Fibroblast of pulmonary artery (primary cell): ENCODE results near the gene TIE1.
A peak's percentile ranks its signal among the peaks of the same experiment; 100 is the strongest.
"Not testable (repeated sequence)": the region's sequence is repeated elsewhere in the genome, so short reads cannot be mapped to it uniquely, and the experiment has no call there.

Experiments
- DNase-seq: peaks from one replicate; pipeline ENCODE4 v3.0.0-alpha.2; 2010; ENCODE audit warnings: low read depth
- H3K4me3 ChIP-seq: replicated peaks from 2 replicates; pipeline ENCODE4 v1.5.1; 2011; ENCODE audit warnings: low read depth, mild to moderate bottlenecking, control low read depth, low read length, moderate library complexity
- CTCF ChIP-seq: IDR thresholded peaks from 2 replicates; pipeline ENCODE4 v1.5.1; 2011; ENCODE audit warnings: mild to moderate bottlenecking, control low read depth, low read length, inconsistent platforms; ENCODE audit errors: missing control alignments

The TIE1 gene

GRCh38 chr1:43367026-43367903, 66.5 kb downstream of the TIE1 start:
- DNase-seq: no peak
- no peak for TF ChIP-seq CTCF
- H3K4me3 ChIP-seq: peak overlapping the region; percentile 69

GRCh38 chr1:43367904-43368645, 67.3 kb downstream of the TIE1 start, which contains the start of gene ELOVL1:
ELOVL1 (minus strand) TSS chr1:43368011; CDS start chr1:43365609, 2,402 bp downstream.
- DNase-seq: peak; percentile 83
- H3K4me3 ChIP-seq: peak within 1 kb of the TSS; percentile 69
- TF ChIP-seq CTCF: peak; percentile 21

GRCh38 chr1:43368646-43369020, 67.9 kb downstream of the TIE1 start:
- no peak for DNase-seq
- TF ChIP-seq CTCF: no peak
- H3K4me3 ChIP-seq: peak overlapping the region; percentile 69

- not testable (repeated sequence) for H3K4me3 ChIP-seq, DNase-seq
Measured at GRCh38 chr1:43369779-43370178, 69.0 kb downstream of the TIE1 start.

- DNase-seq: no peak
- no peak for TF ChIP-seq CTCF
Measured at GRCh38 chr1:43370564-43370963, 69.8 kb downstream of the TIE1 start.

GRCh38 chr1:43372172-43372571, 71.4 kb downstream of the TIE1 start:
- TF ChIP-seq CTCF: no peak
- no peak overlapping the region for H3K4me3 ChIP-seq
- no peak for DNase-seq

More at GRCh38 chr1:43370564-43370963, 69.8 kb downstream of the TIE1 start:
- H3K4me3 ChIP-seq: no peak overlapping the region
